Astrocyte (in vitro differentiated cells and primary cell): ENCODE measurements around the gene ANP32A. TPM values are rescaled to one million over a fixed set of nuclear protein-coding genes. Genes with fewer than 3 reads are reported as not detected.

Source experiments
- DNase-seq: peaks from one replicate; pipeline ENCODE4 v3.0.0-alpha.2; 2010; ENCODE audit warnings: low read depth
- FAIRE-seq: peaks from 2 replicates; lab custom pipeline; 2011; peaks lifted over from hg19 to GRCh38; lab: Jason Lieb, UNC
- H2AFZ ChIP-seq: 2 replicates; pipeline ENCODE4 v1.6.0; 2012; ENCODE audit warnings: low read depth, low read length, inconsistent platforms
- H3K27ac ChIP-seq: 2 replicates; pipeline ENCODE4 v1.5.1; 2011; ENCODE audit warnings: low read depth, low read length, inconsistent platforms
- H3K27me3 ChIP-seq: 2 replicates; pipeline ENCODE4 v1.6.0; 2011; ENCODE audit warnings: low read length, inconsistent platforms; ENCODE audit not compliant: insufficient read depth
- H3K36me3 ChIP-seq: 2 replicates; pipeline ENCODE4 v1.5.1; 2011; ENCODE audit warnings: low read length, inconsistent platforms; ENCODE audit not compliant: insufficient read depth
- H3K4me1 ChIP-seq: 2 replicates; pipeline ENCODE4 v1.5.1; 2011; ENCODE audit warnings: low read length, inconsistent platforms; ENCODE audit not compliant: insufficient read depth
- H3K4me2 ChIP-seq: 2 replicates; pipeline ENCODE4 v1.6.0; 2012; ENCODE audit warnings: low read length, inconsistent platforms
- H3K4me3 ChIP-seq: 2 replicates; pipeline ENCODE4 v1.5.1; 2011; ENCODE audit warnings: low read depth, mild to moderate bottlenecking, low read length, inconsistent platforms; ENCODE audit not compliant: insufficient read depth
- H3K79me2 ChIP-seq: 2 replicates; pipeline ENCODE4 v1.6.0; 2012; ENCODE audit warnings: mild to moderate bottlenecking, low read length, inconsistent platforms; ENCODE audit not compliant: insufficient read depth
- H3K9ac ChIP-seq: 2 replicates; pipeline ENCODE4 v1.6.0; 2012; ENCODE audit warnings: mild to moderate bottlenecking, low read length, inconsistent platforms
- H3K9me3 ChIP-seq: 2 replicates; pipeline ENCODE4 v1.5.1; 2012; ENCODE audit warnings: low read depth, mild to moderate bottlenecking, low read length, inconsistent platforms; ENCODE audit not compliant: insufficient read depth
- H4K20me1 ChIP-seq: 2 replicates; pipeline ENCODE4 v1.6.0; 2012; ENCODE audit warnings: low read length, inconsistent platforms; ENCODE audit not compliant: insufficient read depth
- H3K27ac Mint-ChIP-seq: one replicate; pipeline ENCODE4 v1.8.0; 2021; ENCODE audit warnings: mild to moderate bottlenecking, mixed read lengths; ENCODE audit not compliant: unreplicated experiment
- H3K27me3 Mint-ChIP-seq: one replicate; pipeline ENCODE4 v1.8.0; 2021; ENCODE audit warnings: low read depth, mixed read lengths; ENCODE audit not compliant: unreplicated experiment
- H3K36me3 Mint-ChIP-seq: one replicate; pipeline ENCODE4 v1.8.0; 2021; ENCODE audit warnings: low read depth, mixed read lengths; ENCODE audit not compliant: unreplicated experiment
- H3K4me1 Mint-ChIP-seq: one replicate; pipeline ENCODE4 v1.8.0; 2021; ENCODE audit warnings: low read depth, mixed read lengths; ENCODE audit not compliant: unreplicated experiment
- H3K4me3 Mint-ChIP-seq: one replicate; pipeline ENCODE4 v1.8.0; 2021; ENCODE audit warnings: mild to moderate bottlenecking, moderate library complexity, mixed read lengths; ENCODE audit not compliant: unreplicated experiment
- H3K9me3 Mint-ChIP-seq: one replicate; pipeline ENCODE4 v1.8.0; 2021; ENCODE audit warnings: mild to moderate bottlenecking, mixed read lengths; ENCODE audit not compliant: unreplicated experiment
- CTCF ChIP-seq: IDR thresholded peaks from 2 replicates; pipeline ENCODE4 v1.5.1; 2011; ENCODE audit warnings: low read depth, mild to moderate bottlenecking, inconsistent platforms, low read length, moderate library complexity; ENCODE audit not compliant: insufficient read depth
- EZH2 ChIP-seq: IDR thresholded peaks from 2 replicates; pipeline ENCODE4 v1.6.1; 2012; ENCODE audit warnings: mild to moderate bottlenecking, low read length, inconsistent platforms; ENCODE audit not compliant: insufficient read depth
- total RNA-seq: library from RNA; stranded (reverse); gene quantifications from 2 replicates; pipeline ENCODE4 v1.2.1, GENCODE V29; 2021

ANP32A gene
- total RNA-seq, 1 donor from 2014 or later: 138 TPM

- Mint-ChIP-seq H3K4me1 (peaks cover 10% of the 10 kb centered on the region), H3K9me3 (no peaks in the 10 kb centered on the region), H3K36me3 (peaks cover 1% of the 10 kb centered on the region), H3K4me3 (no peak overlapping the region), H3K27me3 (no peaks in the 10 kb centered on the region), H3K27ac (no peak overlapping the region)
- no peak for FAIRE-seq
- H3K9me3 ChIP-seq: no peaks in the 10 kb centered on the region
- H2AFZ ChIP-seq: no peak overlapping the region
- H3K4me2 ChIP-seq: no peak overlapping the region
- no peak for DNase-seq
- no peak overlapping the region for H3K9ac ChIP-seq
- peaks cover 7% of the 10 kb centered on the region for H3K4me1 ChIP-seq
- no peaks in the 10 kb centered on the region for H4K20me1 ChIP-seq
- H3K36me3 ChIP-seq: no peaks in the 10 kb centered on the region
- no peak overlapping the region for H3K4me3 ChIP-seq
- TF ChIP-seq CTCF (no peak), EZH2 (no peak)
- H3K27me3 ChIP-seq: no peaks in the 10 kb centered on the region
- peaks cover 27% of the 10 kb centered on the region for H3K79me2 ChIP-seq
- H3K27ac ChIP-seq: no peak overlapping the region
Observed at GRCh38 chr15:68822818-68823217, 2.1 kb upstream of the ANP32A start.

GRCh38 chr15:68821841-68822381 is 1.2 kb upstream of the ANP32A start:
- Histone ChIP-seq H3K4me3 (peak overlapping the region; percentile 74), H2AFZ (peak overlapping the region; percentile 77), H3K4me2 (peak overlapping the region; percentile 99), H3K27ac (no peak overlapping the region), H3K36me3 (no peaks in the 10 kb centered on the region), H4K20me1 (peaks cover 4% of the 10 kb centered on the region), H3K4me1 (peaks cover 7% of the 10 kb centered on the region), H3K9me3 (no peaks in the 10 kb centered on the region), H3K27me3 (no peaks in the 10 kb centered on the region), H3K79me2 (peaks cover 35% of the 10 kb centered on the region), H3K9ac (peak overlapping the region; percentile 74)
- no peak for FAIRE-seq
- Mint-ChIP-seq H3K36me3 (no peaks in the 10 kb centered on the region), H3K4me3 (peak overlapping the region; percentile 85), H3K9me3 (no peaks in the 10 kb centered on the region), H3K27me3 (no peaks in the 10 kb centered on the region), H3K4me1 (peaks cover 10% of the 10 kb centered on the region), H3K27ac (no peak overlapping the region)
- DNase-seq: no peak
- TF ChIP-seq CTCF (no peak), EZH2 (no peak)

- FAIRE-seq (no peak), DNase-seq (no peak)
- peak overlapping the region; percentile 89 for H3K4me3 Mint-ChIP-seq
Observed at GRCh38 chr15:68821190-68821840, 620 bp upstream of the ANP32A start.

More at GRCh38 chr15:68821190-68821840, 620 bp upstream of the ANP32A start:
- Histone ChIP-seq H3K9ac (peak overlapping the region; percentile 74), H3K27ac (no peak overlapping the region), H3K27me3 (no peaks in the 10 kb centered on the region), H2AFZ (peak overlapping the region; percentile 77), H3K79me2 (peaks cover 41% of the 10 kb centered on the region), H3K36me3 (no peaks in the 10 kb centered on the region), H3K4me1 (peaks cover 12% of the 10 kb centered on the region), H3K4me2 (peak overlapping the region; percentile 99), H3K4me3 (peak overlapping the region; percentile 74), H3K9me3 (no peaks in the 10 kb centered on the region), H4K20me1 (peaks cover 10% of the 10 kb centered on the region)
- TF ChIP-seq EZH2: no peak
- TF ChIP-seq CTCF: no peak
- no peak overlapping the region for H3K27ac Mint-ChIP-seq
- peaks cover 13% of the 10 kb centered on the region for H3K4me1 Mint-ChIP-seq
- no peaks in the 10 kb centered on the region for H3K9me3 Mint-ChIP-seq
- H3K36me3 Mint-ChIP-seq: no peaks in the 10 kb centered on the region
- no peaks in the 10 kb centered on the region for H3K27me3 Mint-ChIP-seq
